ENCODE results near the gene GPRC5D.

GPRC5D gene

GRCh38 chr12:12952036-12952435 is at the start of gene GPRC5D:
GPRC5D (minus strand) TSS chr12:12952170; CDS start chr12:12950384, 1,786 bp downstream.
- DNase-seq (ENCODE audit: low read depth): no peak

GRCh38 chr12:13001775-13002040 is 49.7 kb upstream of the GPRC5D start:
- no peak for DNase-seq (ENCODE audit: low read depth)

- DNase-seq (ENCODE audit: low read depth): peak; percentile 65
Measured at GRCh38 chr12:13000925-13001774, 49.2 kb upstream of the GPRC5D start.

- no peak for DNase-seq (ENCODE audit: low read depth)
Measured at GRCh38 chr12:13000616-13000924, 48.6 kb upstream of the GPRC5D start.

- peak; percentile 90 for DNase-seq (ENCODE audit: low read depth)
Measured at GRCh38 chr12:12999959-13000615, 48.1 kb upstream of the GPRC5D start, which contains the start of gene HEBP1. HEBP1 (minus strand) TSS chr12:13000265; CDS start chr12:13000114, 151 bp downstream.

- DNase-seq (ENCODE audit: low read depth): peak; percentile 50
Measured at GRCh38 chr12:12999271-12999958, 47.4 kb upstream of the GPRC5D start.

GRCh38 chr12:12998248-12998647 is 46.3 kb upstream of the GPRC5D start:
- no peak for DNase-seq (ENCODE audit: low read depth)

GRCh38 chr12:12997734-12998133 is 45.8 kb upstream of the GPRC5D start:
- no peak for DNase-seq (ENCODE audit: low read depth)

GRCh38 chr12:12997156-12997555 is 45.2 kb upstream of the GPRC5D start:
- DNase-seq (ENCODE audit: low read depth): no peak

GRCh38 chr12:12996209-12996608 is 44.2 kb upstream of the GPRC5D start:
- DNase-seq (ENCODE audit: low read depth): no peak

- no peak for DNase-seq (ENCODE audit: low read depth)
Measured at GRCh38 chr12:12995088-12995487, 43.1 kb upstream of the GPRC5D start.

GRCh38 chr12:12993367-12993766 is 41.4 kb upstream of the GPRC5D start:
- no peak for DNase-seq (ENCODE audit: low read depth)

- DNase-seq (ENCODE audit: low read depth): peak; percentile 91
Measured at GRCh38 chr12:12992418-12993130, 40.6 kb upstream of the GPRC5D start.

GRCh38 chr12:12990700-12991468 is 38.9 kb upstream of the GPRC5D start:
- no peak for DNase-seq (ENCODE audit: low read depth)

GRCh38 chr12:12987421-12987820 is 35.5 kb upstream of the GPRC5D start:
- DNase-seq (ENCODE audit: low read depth): no peak

- no peak for DNase-seq (ENCODE audit: low read depth)
Measured at GRCh38 chr12:12986775-12987331, 34.9 kb upstream of the GPRC5D start.

- peak; percentile 27 for DNase-seq (ENCODE audit: low read depth)
Measured at GRCh38 chr12:12985817-12986408, 33.9 kb upstream of the GPRC5D start.

- no peak for DNase-seq (ENCODE audit: low read depth)
Measured at GRCh38 chr12:12984149-12984548, 32.2 kb upstream of the GPRC5D start.

- peak; percentile 73 for DNase-seq (ENCODE audit: low read depth)
Measured at GRCh38 chr12:12983420-12984035, 31.6 kb upstream of the GPRC5D start.

- DNase-seq (ENCODE audit: low read depth): no peak
Measured at GRCh38 chr12:12982331-12982730, 30.4 kb upstream of the GPRC5D start.
